ENCODE data around the gene GALNT9.

GALNT9 gene

DNA sequence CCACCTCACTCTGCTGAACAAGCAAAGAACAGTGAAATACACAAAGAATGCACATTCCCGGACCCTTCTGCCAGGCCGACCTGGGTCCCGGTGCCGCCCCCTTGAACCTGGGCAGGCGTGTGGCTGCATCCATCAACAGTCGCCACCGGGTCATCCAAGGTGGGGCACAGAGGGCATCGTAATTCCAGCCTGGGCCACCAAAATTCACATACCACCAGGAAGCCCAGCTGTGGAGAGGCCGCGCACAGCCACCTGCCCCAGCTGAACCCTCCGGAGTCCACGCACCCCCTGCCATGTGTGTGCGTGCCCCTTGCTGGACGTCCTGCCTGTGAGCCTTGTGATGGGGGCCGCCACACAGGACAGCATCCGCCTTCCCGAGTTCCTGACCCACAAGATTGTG is 99.5 kb downstream of the GALNT9 start:
- TF ChIP-seq ZFX (IDR thresholded peaks at IDR 0.05; ENCODE audit: borderline replicate concordance) = no peak
- TF ChIP-seq, protein P1, sequence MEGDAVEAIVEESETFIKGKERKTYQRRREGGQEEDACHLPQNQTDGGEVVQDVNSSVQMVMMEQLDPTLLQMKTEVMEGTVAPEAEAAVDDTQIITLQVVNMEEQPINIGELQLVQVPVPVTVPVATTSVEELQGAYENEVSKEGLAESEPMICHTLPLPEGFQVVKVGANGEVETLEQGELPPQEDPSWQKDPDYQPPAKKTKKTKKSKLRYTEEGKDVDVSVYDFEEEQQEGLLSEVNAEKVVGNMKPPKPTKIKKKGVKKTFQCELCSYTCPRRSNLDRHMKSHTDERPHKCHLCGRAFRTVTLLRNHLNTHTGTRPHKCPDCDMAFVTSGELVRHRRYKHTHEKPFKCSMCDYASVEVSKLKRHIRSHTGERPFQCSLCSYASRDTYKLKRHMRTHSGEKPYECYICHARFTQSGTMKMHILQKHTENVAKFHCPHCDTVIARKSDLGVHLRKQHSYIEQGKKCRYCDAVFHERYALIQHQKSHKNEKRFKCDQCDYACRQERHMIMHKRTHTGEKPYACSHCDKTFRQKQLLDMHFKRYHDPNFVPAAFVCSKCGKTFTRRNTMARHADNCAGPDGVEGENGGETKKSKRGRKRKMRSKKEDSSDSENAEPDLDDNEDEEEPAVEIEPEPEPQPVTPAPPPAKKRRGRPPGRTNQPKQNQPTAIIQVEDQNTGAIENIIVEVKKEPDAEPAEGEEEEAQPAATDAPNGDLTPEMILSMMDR (IDR thresholded peaks at IDR 0.05) = no peak
- no peak overlapping the region for H3K27ac ChIP-seq

DNA sequence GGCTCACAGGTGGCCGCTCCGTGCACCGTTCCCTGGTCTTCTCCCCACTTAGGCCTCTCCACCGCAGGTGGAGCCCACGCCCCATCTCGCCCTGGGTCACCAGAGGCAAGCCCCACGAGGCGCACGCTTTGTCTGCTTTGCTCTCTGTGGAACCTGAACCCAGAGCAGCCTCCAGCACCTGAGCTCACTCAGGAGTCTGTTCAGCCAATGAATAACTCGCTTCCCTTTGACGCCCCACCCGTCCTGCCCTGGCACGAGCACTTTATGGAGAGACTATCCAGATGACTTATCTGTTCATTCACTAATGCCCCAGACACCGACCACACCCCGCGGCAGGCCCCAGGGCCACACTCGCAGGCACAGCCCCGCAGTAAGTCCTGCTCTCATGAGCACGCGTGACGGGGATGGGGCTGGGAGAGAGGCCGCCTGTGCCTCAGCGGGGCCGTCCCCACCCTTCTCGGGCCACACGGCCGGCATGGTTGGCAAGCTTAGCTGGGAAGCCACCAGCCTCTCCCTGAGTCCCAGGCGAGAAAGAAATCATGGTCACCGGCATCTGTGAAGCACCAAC is 100.1 kb downstream of the GALNT9 start:
- TF ChIP-seq, protein P1 (IDR thresholded peaks at IDR 0.05) = no peak
- TF ChIP-seq ZFX (IDR thresholded peaks at IDR 0.05; ENCODE audit: borderline replicate concordance) = no peak
- H3K27ac ChIP-seq = no peak overlapping the region

DNA sequence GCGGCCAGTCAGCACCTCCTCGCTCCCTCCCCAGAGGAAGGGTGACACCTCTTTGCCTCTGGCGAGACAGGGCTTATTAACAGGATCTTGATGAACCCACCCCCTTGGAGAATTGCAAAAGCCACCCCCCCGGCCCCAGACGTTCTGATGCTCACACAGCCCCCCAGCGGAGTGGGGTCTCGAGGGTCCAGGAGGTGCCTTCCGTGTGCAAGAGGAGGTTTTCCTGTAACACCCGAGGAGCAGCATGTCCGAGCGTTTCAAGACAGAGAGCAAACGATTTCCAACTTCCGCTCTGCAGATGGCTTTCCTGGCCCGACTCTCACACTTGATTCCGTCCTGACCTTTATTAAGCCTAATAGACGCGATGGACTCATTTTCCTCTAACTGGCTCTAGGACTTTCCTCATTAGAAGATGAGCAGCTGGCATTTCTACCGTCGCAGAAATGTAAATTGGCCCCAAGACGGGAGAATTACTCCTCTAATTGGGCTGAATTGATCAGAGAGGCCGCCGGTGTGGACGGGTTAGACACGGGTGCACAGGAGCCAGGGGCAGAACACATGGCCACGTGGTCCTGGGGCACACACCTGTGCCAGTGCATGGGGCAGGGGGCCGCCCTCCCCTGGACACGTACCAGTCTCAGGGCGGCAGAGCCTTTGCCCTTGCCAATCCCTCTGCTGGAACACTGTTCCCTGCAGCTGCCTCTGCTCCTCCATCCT is 100.8 kb downstream of the GALNT9 start:
- H3K27ac ChIP-seq = no peak overlapping the region
- TF ChIP-seq ZFX (IDR thresholded peaks at IDR 0.05; ENCODE audit: borderline replicate concordance) = no peak
- TF ChIP-seq, protein P1 (IDR thresholded peaks at IDR 0.05) = no peak

DNA sequence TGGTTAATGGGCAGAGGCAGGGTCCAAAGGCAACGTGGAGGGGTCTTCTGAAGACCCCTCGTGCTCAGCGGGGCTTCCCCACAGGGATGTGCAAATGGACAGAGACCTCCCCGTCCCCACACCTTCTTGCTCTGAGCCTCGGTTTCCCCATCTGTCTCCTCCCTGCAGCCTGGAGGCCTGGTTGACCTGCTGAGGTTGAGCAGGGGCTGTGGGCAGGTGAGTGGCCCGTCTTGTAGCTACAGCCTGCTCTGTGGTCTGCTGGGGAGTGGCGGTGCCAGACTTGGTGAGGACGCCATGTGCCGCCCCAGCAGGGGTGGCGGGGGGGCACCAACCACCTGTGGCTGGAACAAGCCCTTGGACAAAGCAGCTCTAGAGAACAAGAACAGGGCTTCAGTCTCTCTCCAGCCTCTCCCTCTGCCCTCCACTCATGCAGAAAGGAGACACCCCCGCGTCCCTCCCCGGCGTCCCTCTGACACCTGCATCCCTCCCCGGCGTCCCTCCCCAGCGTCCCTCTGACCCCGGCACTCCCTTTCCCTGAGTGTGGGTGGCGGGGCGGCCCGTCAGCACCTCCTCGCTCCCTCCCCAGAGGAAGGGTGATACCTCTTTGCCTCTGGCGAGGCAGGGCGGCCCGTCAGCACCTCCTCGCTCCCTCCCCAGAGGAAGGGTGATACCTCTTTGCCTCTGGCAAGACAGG is 101.5 kb downstream of the GALNT9 start:
- TF ChIP-seq, protein P1 (IDR thresholded peaks at IDR 0.05) = no peak
- no peak for TF ChIP-seq ZFX (IDR thresholded peaks at IDR 0.05; ENCODE audit: borderline replicate concordance)
- no peak overlapping the region for H3K27ac ChIP-seq

DNA sequence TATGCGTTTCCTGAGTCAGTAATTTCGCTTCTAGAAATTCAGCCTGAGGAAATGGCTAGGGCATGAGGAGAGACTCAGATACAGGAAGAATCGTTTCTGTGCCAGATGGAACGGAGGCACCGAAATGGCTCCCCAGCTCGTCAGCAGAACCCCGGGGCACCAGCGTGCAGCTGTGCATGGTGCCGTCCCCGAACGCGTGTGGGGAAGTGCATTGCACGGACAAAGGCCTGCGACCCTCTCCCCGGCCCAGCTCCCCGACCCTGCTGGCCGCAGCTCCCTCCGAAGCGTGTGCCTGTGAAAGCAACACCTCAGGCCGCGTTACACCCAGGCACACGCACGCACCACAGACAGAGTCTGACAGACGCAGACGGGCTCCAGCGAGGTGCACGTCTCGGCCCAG is 102.3 kb downstream of the GALNT9 start:
- TF ChIP-seq, protein P1 (IDR thresholded peaks at IDR 0.05) = no peak
- TF ChIP-seq ZFX (IDR thresholded peaks at IDR 0.05; ENCODE audit: borderline replicate concordance) = no peak
- H3K27ac ChIP-seq = no peak overlapping the region

DNA sequence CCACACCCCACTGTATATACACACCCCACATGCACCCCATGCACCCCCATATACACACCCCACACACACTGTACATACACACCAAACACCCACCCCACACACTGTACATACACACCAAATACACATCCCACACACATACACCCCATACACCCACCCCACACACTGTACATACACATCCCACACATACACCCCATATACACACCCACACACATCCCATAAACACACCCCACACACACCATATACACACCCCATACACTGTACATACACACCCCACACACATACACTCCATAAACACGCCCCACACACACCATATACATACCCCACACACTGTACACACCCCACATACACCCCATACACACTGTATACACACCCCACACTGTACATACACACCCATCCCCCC is 102.8 kb downstream of the GALNT9 start:
- no peak overlapping the region for H3K27ac ChIP-seq

More for the DNA sequence above, 102.8 kb downstream of the GALNT9 start:
- TF ChIP-seq, protein P1 (IDR thresholded peaks at IDR 0.05) = no peak
- TF ChIP-seq ZFX (IDR thresholded peaks at IDR 0.05; ENCODE audit: borderline replicate concordance) = no peak

All from 22Rv1 (cell line).